Liver (tissue), 3 donors: ENCODE data around the gene PIK3R5.

Source experiments
- CTCF ChIP-seq: fragments of 150-350 bp; IDR thresholded peaks from 2 replicates; pipeline ENCODE4 v1.5.1; 2017; ENCODE audit warnings: improper control_type of control experiment, low read depth, low read length; ENCODE audit not compliant: missing input control
- FOXA2 ChIP-seq: IDR thresholded peaks from 2 replicates; pipeline ENCODE4 v1.6.1; 2016; ENCODE audit warnings: antibody characterized with exemption
- JUND ChIP-seq, 2 donors: IDR thresholded peaks; 2 replicates each; pipeline ENCODE4 v1.6.1; 2016; ENCODE audit warnings: antibody characterized with exemption in 2 of 2
- NR2F2 ChIP-seq: IDR thresholded peaks from 2 replicates; pipeline ENCODE4 v1.6.1; 2016; ENCODE audit warnings: antibody characterized with exemption
- SP1 ChIP-seq: IDR thresholded peaks from 2 replicates; pipeline ENCODE4 v1.6.1; 2018; ENCODE audit warnings: antibody characterized with exemption, mild to moderate bottlenecking
- YY1 ChIP-seq: IDR thresholded peaks from 2 replicates; pipeline ENCODE4 v1.6.1; 2016; ENCODE audit warnings: antibody characterized with exemption, mild to moderate bottlenecking
- TF ChIP-seq, protein P1 (sequence below): IDR thresholded peaks from 2 replicates; pipeline ENCODE4 v1.6.1; 2016; ENCODE audit warnings: antibody characterized with exemption
- TF ChIP-seq, protein P2 (sequence below): IDR thresholded peaks from 2 replicates; pipeline ENCODE4 v1.6.1; 2016; ENCODE audit warnings: antibody characterized with exemption
- donor health status: healthy.
- donor health status: healthy.

GRCh38 chr17:8995711-8996110 is 30.2 kb upstream of the PIK3R5 start:
- no peak for TF ChIP-seq CTCF
- TF ChIP-seq, protein P1, sequence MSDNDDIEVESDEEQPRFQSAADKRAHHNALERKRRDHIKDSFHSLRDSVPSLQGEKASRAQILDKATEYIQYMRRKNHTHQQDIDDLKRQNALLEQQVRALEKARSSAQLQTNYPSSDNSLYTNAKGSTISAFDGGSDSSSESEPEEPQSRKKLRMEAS, result no peak
- TF ChIP-seq YY1, result no peak
- TF ChIP-seq SP1, result no peak
- TF ChIP-seq NR2F2, result no peak
- no peak for TF ChIP-seq FOXA2
- TF ChIP-seq, protein P2, sequence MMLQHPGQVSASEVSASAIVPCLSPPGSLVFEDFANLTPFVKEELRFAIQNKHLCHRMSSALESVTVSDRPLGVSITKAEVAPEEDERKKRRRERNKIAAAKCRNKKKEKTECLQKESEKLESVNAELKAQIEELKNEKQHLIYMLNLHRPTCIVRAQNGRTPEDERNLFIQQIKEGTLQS, result no peak
- TF ChIP-seq JUND (IDR thresholded peaks at IDR 0.05), result no peak
